Type B pancreatic cell (in vitro differentiated cells): ENCODE measurements around the gene XYLT1. TPM values are rescaled to one million over a fixed set of nuclear protein-coding genes. Genes with fewer than 3 reads are reported as not detected.

Source experiments
- DNase-seq: peaks from one replicate; pipeline ENCODE4 v3.0.0; 2021; ENCODE audit warnings: mixed read lengths; ENCODE audit not compliant: unreplicated experiment; ENCODE audit errors: extremely low spot score
- H3K27ac Mint-ChIP-seq: 2 replicates; pipeline ENCODE4 v1.8.0; 2021; ENCODE audit warnings: mild to moderate bottlenecking, mixed read lengths
- H3K27me3 Mint-ChIP-seq: 2 replicates; pipeline ENCODE4 v1.8.0; 2021; ENCODE audit warnings: mixed read lengths
- H3K36me3 Mint-ChIP-seq: 2 replicates; pipeline ENCODE4 v1.8.0; 2021; ENCODE audit warnings: mixed read lengths
- H3K4me1 Mint-ChIP-seq: one replicate; pipeline ENCODE4 v1.8.0; 2021; ENCODE audit warnings: mixed read lengths; ENCODE audit not compliant: unreplicated experiment
- H3K4me3 Mint-ChIP-seq: 2 replicates; pipeline ENCODE4 v1.8.0; 2021; ENCODE audit warnings: mild to moderate bottlenecking, mixed read lengths
- H3K9me3 Mint-ChIP-seq: 2 replicates; pipeline ENCODE4 v1.8.0; 2021; ENCODE audit warnings: mixed read lengths
- total RNA-seq: library from RNA; stranded (reverse); gene quantifications from 2 replicates; pipeline ENCODE4 v1.2.1, GENCODE V29; 2021; ENCODE audit warnings: low replicate concordance
- TF ChIP-seq, protein P1 (sequence below): fragments of 200-600 bp; sonication (generic); conservative IDR thresholded peaks from 2 replicates; pipeline ENCODE4 v1.5.0; 2021; ENCODE audit warnings: antibody characterized with exemption, mild to moderate bottlenecking

The XYLT1 gene
- total RNA-seq, 1 donor from 2014 or later: 14.9 TPM

DNA sequence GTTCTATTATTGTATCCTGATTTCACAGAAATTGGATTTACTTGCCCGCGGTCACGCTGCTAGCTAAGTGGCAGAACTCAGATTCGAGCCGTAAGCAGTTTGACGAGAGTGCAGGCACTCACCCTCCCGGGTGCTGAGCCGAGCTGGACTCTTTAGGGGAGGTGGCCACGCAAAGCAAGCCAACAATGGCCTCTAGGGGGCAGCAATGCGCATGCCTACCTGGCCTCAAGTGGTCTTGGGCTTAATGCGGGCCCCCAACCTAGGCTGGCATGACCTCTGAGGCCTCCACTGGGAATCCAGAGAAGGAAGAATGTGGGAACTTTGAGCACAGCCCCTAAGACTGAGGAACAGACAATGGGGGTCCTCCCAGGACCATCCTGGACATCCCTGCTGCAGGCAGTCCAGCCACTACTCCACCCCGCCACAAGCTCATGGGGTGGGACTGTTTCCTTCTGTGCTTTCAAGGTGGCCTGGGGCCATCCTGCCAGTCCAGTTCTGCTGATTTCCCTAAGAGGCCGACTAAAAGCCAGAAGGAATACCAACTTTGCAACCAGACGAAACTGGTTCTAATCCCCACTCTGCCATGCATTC is 276.5 kb downstream of the XYLT1 start:
- Mint-ChIP-seq H3K27me3 (no peaks in the 10 kb centered on the region), H3K9me3 (no peaks in the 10 kb centered on the region), H3K4me3 (no peak overlapping the region), H3K4me1 (no peaks in the 10 kb centered on the region), H3K36me3 (peaks cover 11% of the 10 kb centered on the region), H3K27ac (no peak overlapping the region)
- TF ChIP-seq, protein P1, sequence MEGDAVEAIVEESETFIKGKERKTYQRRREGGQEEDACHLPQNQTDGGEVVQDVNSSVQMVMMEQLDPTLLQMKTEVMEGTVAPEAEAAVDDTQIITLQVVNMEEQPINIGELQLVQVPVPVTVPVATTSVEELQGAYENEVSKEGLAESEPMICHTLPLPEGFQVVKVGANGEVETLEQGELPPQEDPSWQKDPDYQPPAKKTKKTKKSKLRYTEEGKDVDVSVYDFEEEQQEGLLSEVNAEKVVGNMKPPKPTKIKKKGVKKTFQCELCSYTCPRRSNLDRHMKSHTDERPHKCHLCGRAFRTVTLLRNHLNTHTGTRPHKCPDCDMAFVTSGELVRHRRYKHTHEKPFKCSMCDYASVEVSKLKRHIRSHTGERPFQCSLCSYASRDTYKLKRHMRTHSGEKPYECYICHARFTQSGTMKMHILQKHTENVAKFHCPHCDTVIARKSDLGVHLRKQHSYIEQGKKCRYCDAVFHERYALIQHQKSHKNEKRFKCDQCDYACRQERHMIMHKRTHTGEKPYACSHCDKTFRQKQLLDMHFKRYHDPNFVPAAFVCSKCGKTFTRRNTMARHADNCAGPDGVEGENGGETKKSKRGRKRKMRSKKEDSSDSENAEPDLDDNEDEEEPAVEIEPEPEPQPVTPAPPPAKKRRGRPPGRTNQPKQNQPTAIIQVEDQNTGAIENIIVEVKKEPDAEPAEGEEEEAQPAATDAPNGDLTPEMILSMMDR: peak; percentile 82
- no peak for DNase-seq

DNA sequence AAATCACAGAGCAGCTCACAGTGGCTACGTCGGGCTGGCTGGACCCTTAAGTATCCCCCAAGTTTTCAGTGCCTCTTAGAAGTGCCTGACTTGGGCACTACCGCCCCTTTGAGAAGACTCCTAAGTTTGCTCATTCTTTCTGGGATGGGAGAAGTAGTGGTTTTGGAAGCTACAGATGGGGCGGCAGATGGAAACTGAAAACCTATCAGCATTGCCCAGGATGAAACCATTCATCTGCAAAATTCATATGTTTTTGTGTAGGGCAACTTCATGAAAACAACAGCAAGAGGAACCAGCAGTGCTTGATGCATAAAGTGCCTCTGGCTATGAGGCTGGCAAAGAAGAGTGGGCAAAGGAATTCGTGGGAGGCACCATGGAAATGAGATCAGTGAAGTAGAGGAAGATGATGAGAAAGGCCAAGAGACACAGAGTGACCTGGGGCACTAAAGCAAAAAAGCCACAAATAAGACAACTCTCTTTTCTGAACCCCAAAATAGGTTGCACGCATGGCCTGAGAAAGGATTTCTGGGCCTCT is 277.1 kb downstream of the XYLT1 start:
- Mint-ChIP-seq H3K27ac (no peak overlapping the region), H3K27me3 (no peaks in the 10 kb centered on the region), H3K4me3 (no peak overlapping the region), H3K4me1 (no peaks in the 10 kb centered on the region), H3K36me3 (peaks cover 10% of the 10 kb centered on the region), H3K9me3 (no peaks in the 10 kb centered on the region)
- no peak for DNase-seq
- TF ChIP-seq, protein P1: no peak

DNA sequence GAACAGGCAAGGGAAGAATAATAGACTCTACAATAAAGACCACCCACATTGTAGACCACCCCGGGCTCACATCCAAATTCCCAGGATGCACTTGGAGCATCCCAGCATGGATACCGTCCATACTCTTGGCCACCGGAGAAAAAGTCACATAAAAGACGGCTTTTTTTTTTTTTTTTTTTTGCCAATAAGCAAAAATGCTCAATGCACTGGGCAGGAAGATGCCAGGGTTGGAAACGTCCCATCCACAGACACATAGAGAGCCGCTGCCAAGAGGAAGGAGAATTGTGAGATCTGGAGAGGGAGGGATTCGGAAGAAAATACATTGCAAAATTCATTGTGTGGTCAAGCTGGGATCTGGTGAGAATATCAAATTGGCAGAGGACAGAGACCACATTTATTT is 286.7 kb downstream of the XYLT1 start:
- no peak overlapping the region for H3K27ac Mint-ChIP-seq
- TF ChIP-seq, protein P1: no peak
- no peaks in the 10 kb centered on the region for H3K4me1 Mint-ChIP-seq
- no peaks in the 10 kb centered on the region for H3K27me3 Mint-ChIP-seq
- no peaks in the 10 kb centered on the region for H3K9me3 Mint-ChIP-seq
- H3K4me3 Mint-ChIP-seq: no peak overlapping the region
- H3K36me3 Mint-ChIP-seq: no peaks in the 10 kb centered on the region
- no peak for DNase-seq

DNA sequence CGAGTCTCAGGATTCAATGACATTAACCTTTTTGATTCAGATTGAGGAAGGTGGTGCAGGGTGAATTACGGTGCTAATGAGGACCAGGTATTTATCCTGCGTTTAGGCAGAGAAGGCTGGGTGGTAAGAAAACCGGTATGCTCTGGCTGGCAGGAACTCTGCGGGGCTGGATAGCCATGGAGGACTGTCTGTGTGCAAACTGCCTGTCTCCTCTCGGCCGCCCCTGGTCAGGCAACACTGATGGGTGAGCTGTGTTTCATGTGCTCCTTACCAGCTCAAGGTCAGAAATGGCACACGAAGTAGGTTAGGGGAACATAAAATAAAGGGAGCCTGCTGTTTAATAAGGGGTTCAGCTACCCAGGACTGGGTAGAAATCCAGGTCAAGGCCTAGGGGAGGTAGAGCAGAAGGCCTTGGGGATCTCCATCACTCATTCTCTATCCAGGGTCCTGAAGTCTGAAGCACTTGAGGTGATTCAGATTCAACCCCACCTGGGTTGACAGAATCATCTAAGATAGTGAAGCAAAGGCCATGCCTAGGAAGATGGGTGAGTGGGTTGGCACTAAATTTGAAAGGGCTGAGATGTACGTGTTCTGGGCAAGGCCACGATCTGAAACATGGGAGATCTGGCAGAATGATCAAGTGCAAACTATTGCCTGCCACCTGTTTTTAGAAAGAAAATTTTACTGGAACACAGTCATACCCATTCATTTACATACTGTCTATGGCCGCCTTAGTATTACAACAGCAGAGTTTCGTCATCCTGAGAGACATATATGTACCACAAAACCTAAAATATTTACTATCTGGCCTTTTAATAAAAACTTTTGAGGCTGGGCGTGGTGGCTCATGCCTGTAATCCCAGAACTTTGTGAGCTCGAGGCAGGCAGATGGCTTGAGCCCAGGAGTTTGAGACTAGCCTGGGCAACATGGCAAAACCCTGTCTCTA is 292.5 kb downstream of the XYLT1 start:
- H3K27ac Mint-ChIP-seq: peak overlapping the region; percentile 82
- TF ChIP-seq, protein P1: no peak
- H3K4me1 Mint-ChIP-seq: peaks cover 9% of the 10 kb centered on the region
- no peak for DNase-seq
- peak overlapping the region; percentile 33 for H3K4me3 Mint-ChIP-seq
- no peaks in the 10 kb centered on the region for H3K27me3 Mint-ChIP-seq
- H3K9me3 Mint-ChIP-seq: no peaks in the 10 kb centered on the region
- no peaks in the 10 kb centered on the region for H3K36me3 Mint-ChIP-seq

DNA sequence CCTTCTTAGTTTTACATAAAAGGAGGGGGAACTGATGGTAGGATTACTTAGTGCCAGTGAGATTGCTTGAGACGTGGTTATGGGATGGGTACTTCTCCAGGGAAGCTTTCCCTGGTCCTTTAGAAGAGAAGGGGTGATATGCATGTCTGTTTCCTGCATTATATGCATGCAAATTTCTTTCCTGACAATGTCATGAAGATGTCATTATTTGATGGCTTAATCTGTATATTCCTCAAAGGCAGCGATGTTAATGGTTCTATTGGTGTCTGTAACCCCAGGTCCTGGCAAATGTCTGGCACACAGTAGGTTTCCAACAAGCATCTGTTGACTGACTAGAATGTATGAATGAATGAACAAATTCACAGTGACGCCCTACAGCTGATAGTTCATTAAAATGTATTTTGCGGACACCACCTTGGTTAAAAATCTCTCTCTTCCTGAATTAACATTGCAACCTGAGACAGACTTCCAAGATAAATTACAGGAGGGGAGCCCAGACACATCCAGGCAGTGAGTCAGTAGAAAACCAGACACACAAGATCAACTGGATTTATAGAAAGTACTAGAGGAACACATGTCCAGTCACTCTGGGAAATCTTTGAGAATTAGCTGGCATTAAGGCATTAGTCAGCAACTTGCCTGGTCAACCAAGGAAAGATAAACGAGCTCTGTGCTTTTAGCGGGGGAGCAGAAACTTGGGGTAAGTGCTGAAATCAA is 293.4 kb downstream of the XYLT1 start:
- Mint-ChIP-seq H3K27me3 (no peaks in the 10 kb centered on the region), H3K36me3 (no peaks in the 10 kb centered on the region), H3K4me3 (peak overlapping the region; percentile 33), H3K9me3 (no peaks in the 10 kb centered on the region), H3K4me1 (peaks cover 9% of the 10 kb centered on the region), H3K27ac (peak overlapping the region; percentile 82)
- DNase-seq: no peak
- TF ChIP-seq, protein P1: no peak
